Measurements from ENCODE around the gene ATF3.

Gene ATF3

GRCh38 chr1:212608392-212608958, at the start of gene ATF3:
Gene ATF3 (plus strand): TSS chr1:212608761. CDS start chr1:212615022, 6,261 bp downstream.
- peak; percentile 86 for DNase-seq (ENCODE audit: low read depth)

- no peak for DNase-seq (ENCODE audit: low read depth)
Measured at GRCh38 chr1:212559929-212560328, 48.6 kb upstream of the ATF3 start.

- no peak for DNase-seq (ENCODE audit: low read depth)
Measured at GRCh38 chr1:212560933-212561460, 47.6 kb upstream of the ATF3 start.

- no peak for DNase-seq (ENCODE audit: low read depth)
Measured at GRCh38 chr1:212561501-212561931, 47.0 kb upstream of the ATF3 start.

GRCh38 chr1:212562771-212563170, 45.8 kb upstream of the ATF3 start:
- no peak for DNase-seq (ENCODE audit: low read depth)

GRCh38 chr1:212565079-212565478, 43.5 kb upstream of the ATF3 start:
- no peak for DNase-seq (ENCODE audit: low read depth)

- no peak for DNase-seq (ENCODE audit: low read depth)
Measured at GRCh38 chr1:212565571-212566305, 42.8 kb upstream of the ATF3 start.

GRCh38 chr1:212566522-212567479, 41.8 kb upstream of the ATF3 start:
- DNase-seq (ENCODE audit: low read depth) = peak; percentile 35

- no peak for DNase-seq (ENCODE audit: low read depth)
Measured at GRCh38 chr1:212567638-212568037, 40.9 kb upstream of the ATF3 start.

GRCh38 chr1:212568978-212569537, 39.5 kb upstream of the ATF3 start:
- DNase-seq (ENCODE audit: low read depth) = no peak

GRCh38 chr1:212574732-212575131, 33.8 kb upstream of the ATF3 start:
- no peak for DNase-seq (ENCODE audit: low read depth)

- no peak for DNase-seq (ENCODE audit: low read depth)
Measured at GRCh38 chr1:212575333-212575732, 33.2 kb upstream of the ATF3 start.

GRCh38 chr1:212578041-212578440, 30.5 kb upstream of the ATF3 start:
- DNase-seq (ENCODE audit: low read depth) = no peak

GRCh38 chr1:212581034-212581433, 27.5 kb upstream of the ATF3 start:
- no peak for DNase-seq (ENCODE audit: low read depth)

GRCh38 chr1:212582291-212582690, 26.3 kb upstream of the ATF3 start:
- no peak for DNase-seq (ENCODE audit: low read depth)

GRCh38 chr1:212582808-212583615, 25.5 kb upstream of the ATF3 start:
- DNase-seq (ENCODE audit: low read depth) = no peak

GRCh38 chr1:212583643-212584042, 24.9 kb upstream of the ATF3 start:
- DNase-seq (ENCODE audit: low read depth) = no peak

GRCh38 chr1:212584092-212584886, 24.3 kb upstream of the ATF3 start:
- DNase-seq (ENCODE audit: low read depth) = no peak

- DNase-seq (ENCODE audit: low read depth) = no peak
Measured at GRCh38 chr1:212585210-212585609, 23.4 kb upstream of the ATF3 start.

All from stimulated activated CD8-positive, alpha-beta memory T cell treated with anti-CD3 and anti-CD28 coated beads, Interleukin-12 subunit alpha, Interleukin-12 subunit beta, amount 100 ng/mL, for 4 hours (primary cell).